Thoracic aorta (tissue), 2 donors: ENCODE measurements around the gene NUP88. TPM values are rescaled to one million over a fixed set of nuclear protein-coding genes. Genes with fewer than 3 reads are reported as not detected.

Experiments
- ATAC-seq: fragments of 150-250 bp; one replicate; pipeline ENCODE4 v1.8.0; 2017; ENCODE audit warnings: low read depth; ENCODE audit not compliant: insufficient number of reproducible peaks, low FRiP score
- DNase-seq: peaks from one replicate; pipeline ENCODE4 v3.0.0-alpha.2; 2020; ENCODE audit warnings: low spot score
- H3K27ac ChIP-seq, 2 donors: fragments of 200-600 bp; sonication (generic); 1 replicate in 1 of 2; 2 replicates in 1 of 2; pipeline ENCODE4 v1.5.1; 2016; ENCODE audit warnings: mild to moderate bottlenecking in 2 of 2, moderate library complexity in 2 of 2
- H3K27me3 ChIP-seq: fragments of 200-600 bp; sonication (generic); replicated peaks from 2 replicates; pipeline ENCODE4 v1.6.0; 2016; ENCODE audit warnings: mild to moderate bottlenecking; ENCODE audit not compliant: insufficient read depth
- H3K36me3 ChIP-seq: fragments of 200-600 bp; sonication (generic); one replicate; pipeline ENCODE4 v1.5.1; 2016
- H3K4me1 ChIP-seq, 2 donors: fragments of 200-600 bp; sonication (generic); 1 replicate in 1 of 2; 2 replicates in 1 of 2; pipeline versions ENCODE4 v1.5.1 to v1.6.0; 2016; ENCODE audit warnings: low read depth in 2 of 2, mild to moderate bottlenecking in 1 of 2; ENCODE audit not compliant: control insufficient read depth in 1 of 2
- H3K4me3 ChIP-seq: fragments of 200-600 bp; sonication (generic); 2 replicates; pipeline ENCODE4 v1.5.1; 2016; ENCODE audit warnings: mild to moderate bottlenecking
- H3K9me3 ChIP-seq: fragments of 200-600 bp; sonication (generic); 2 replicates; pipeline ENCODE4 v1.5.1; 2016
- total RNA-seq, 2 donors: library from RNA; depleted of rRNA; stranded (reverse); fragments of >200 nt; gene quantifications; one replicate each; pipeline versions ENCODE4 v1.1.0 to v1.2.3, GENCODE V29; 2016
- TF ChIP-seq, protein P1 (sequence below): fragments of 200-600 bp; sonication (generic); IDR thresholded peaks from one replicate; pipeline ENCODE4 v1.5.1; 2019; ENCODE audit warnings: antibody characterized with exemption

The NUP88 gene
- total RNA-seq, 2 donors from 2014 or later = 74.1 to 95.0 TPM

DNA sequence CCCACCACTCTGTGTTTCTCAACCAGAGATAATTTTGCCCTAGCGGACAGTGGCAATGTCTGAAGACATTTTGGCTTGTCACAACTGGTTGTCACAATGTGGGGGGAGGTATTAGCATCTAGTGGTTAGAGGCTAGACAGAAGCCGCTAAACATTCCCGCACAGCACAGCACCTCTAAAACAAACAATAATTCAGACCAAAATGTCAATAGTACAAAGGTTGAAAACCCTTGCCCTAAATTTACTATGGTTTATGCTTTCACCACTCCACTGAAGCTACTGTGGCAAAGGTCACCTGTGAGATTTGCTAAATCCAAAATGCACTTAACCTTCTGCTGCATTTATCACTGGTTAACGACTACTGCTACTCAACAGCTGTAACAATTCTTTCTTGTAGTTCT lies 14.1 kb downstream of the NUP88 start:
- ATAC-seq = no peak
- no peak overlapping the region for H3K27ac ChIP-seq
- no peaks in the 10 kb centered on the region for H3K27me3 ChIP-seq
- H3K36me3 ChIP-seq = peaks cover 72% of the 10 kb centered on the region
- no peaks in the 10 kb centered on the region for H3K9me3 ChIP-seq
- no peaks in the 10 kb centered on the region for H3K4me1 ChIP-seq
- H3K4me3 ChIP-seq = no peak overlapping the region
- no peak for DNase-seq
- TF ChIP-seq, protein P1, sequence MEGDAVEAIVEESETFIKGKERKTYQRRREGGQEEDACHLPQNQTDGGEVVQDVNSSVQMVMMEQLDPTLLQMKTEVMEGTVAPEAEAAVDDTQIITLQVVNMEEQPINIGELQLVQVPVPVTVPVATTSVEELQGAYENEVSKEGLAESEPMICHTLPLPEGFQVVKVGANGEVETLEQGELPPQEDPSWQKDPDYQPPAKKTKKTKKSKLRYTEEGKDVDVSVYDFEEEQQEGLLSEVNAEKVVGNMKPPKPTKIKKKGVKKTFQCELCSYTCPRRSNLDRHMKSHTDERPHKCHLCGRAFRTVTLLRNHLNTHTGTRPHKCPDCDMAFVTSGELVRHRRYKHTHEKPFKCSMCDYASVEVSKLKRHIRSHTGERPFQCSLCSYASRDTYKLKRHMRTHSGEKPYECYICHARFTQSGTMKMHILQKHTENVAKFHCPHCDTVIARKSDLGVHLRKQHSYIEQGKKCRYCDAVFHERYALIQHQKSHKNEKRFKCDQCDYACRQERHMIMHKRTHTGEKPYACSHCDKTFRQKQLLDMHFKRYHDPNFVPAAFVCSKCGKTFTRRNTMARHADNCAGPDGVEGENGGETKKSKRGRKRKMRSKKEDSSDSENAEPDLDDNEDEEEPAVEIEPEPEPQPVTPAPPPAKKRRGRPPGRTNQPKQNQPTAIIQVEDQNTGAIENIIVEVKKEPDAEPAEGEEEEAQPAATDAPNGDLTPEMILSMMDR = no peak

DNA sequence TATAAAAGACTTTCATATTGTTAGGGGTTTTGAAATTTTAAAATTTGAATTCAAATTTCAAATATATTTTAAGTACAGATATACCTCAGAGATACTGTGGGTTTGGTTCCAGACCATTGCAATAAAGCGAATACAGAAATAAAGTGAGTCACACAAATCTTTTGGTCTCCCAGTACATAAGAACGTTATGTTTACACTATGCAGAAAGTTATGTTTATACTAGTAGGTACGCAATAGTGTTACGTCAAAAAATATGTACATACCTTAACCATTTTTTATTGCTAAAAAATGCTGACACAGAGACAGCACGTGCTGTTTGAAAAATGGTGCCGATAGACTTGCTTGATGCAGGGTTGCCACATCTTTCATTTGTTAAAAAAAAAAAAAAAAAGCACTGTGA lies 19.7 kb downstream of the NUP88 start:
- TF ChIP-seq, protein P1 = no peak
- ATAC-seq (no peak), DNase-seq (no peak)
- no peaks in the 10 kb centered on the region for H3K9me3 ChIP-seq
- peaks cover 63% of the 10 kb centered on the region for H3K36me3 ChIP-seq
- H3K4me1 ChIP-seq = no peaks in the 10 kb centered on the region
- H3K27me3 ChIP-seq = no peaks in the 10 kb centered on the region
- no peak overlapping the region for H3K4me3 ChIP-seq
- no peak overlapping the region for H3K27ac ChIP-seq

DNA sequence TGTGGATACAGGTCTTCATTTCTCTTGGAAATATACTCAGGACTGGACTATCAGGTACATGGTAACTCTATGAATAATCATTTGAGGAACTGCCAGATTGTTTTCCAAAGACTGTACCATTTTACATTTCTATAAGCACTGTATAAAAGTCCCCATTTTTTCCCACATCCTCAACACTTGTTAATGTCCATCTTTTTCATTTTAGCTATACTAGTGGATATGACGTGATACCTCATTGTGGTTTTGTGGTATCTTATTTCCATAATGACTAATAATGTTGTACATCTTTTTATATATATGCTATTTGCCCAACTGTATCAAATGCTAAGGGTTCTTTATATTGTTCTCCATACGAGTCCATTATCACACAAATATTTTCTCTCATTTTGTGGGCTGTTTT lies 22.9 kb downstream of the NUP88 start:
- TF ChIP-seq, protein P1 = no peak
- Histone ChIP-seq H3K9me3 (no peaks in the 10 kb centered on the region), H3K27me3 (no peaks in the 10 kb centered on the region), H3K4me1 (no peaks in the 10 kb centered on the region), H3K27ac (no peak overlapping the region), H3K4me3 (no peak overlapping the region), H3K36me3 (peaks cover 63% of the 10 kb centered on the region)
- DNase-seq (no peak), ATAC-seq (no peak)

DNA sequence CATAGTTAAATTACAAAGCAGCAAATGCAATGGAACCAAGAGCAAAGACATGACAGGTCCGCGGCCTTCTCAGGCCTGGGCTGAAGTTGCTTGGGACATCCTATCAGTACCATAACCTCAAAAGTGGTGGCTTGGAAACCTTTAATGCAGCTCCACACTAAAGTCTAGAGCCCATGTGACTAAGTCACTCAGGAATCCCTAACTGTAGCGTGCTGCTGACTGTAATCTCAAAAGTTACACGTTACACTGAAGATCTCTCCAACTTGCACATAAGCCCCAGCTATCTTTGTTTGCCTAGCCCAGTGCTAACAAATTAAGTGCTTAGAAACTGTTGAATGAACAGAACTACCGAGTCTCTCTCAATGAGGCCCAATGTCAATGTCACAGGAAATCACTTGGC lies 27.8 kb downstream of the NUP88 start:
- no peak for DNase-seq
- Histone ChIP-seq H3K27ac (no peak overlapping the region), H3K36me3 (peaks cover 70% of the 10 kb centered on the region), H3K4me3 (no peak overlapping the region), H3K4me1 (no peaks in the 10 kb centered on the region), H3K9me3 (no peaks in the 10 kb centered on the region), H3K27me3 (no peaks in the 10 kb centered on the region)
- TF ChIP-seq, protein P1 = no peak
- no peak for ATAC-seq

DNA sequence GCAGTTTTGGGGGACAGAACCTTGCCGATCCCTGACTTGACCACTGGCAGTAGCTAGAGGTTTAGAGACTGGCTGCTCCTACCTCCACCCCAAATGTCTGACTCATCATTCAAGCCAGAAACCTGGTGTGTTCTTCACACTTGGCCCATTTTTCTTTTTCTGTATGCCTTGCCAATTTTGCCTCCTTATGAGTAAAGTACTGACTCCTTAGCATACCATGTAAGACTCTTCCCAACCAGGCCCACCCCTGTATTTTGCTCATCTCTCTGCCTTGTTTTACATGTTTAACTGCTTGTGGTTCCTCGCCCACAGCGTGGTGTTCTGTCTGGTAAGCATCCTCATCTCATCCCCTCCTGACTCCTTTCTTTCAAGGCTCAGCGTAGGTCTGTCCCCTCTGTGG lies 37.9 kb downstream of the NUP88 start:
- H3K9me3 ChIP-seq = no peaks in the 10 kb centered on the region
- H3K27me3 ChIP-seq = no peaks in the 10 kb centered on the region
- no peak overlapping the region for H3K27ac ChIP-seq
- no peaks in the 10 kb centered on the region for H3K4me1 ChIP-seq
- ATAC-seq (no peak), DNase-seq (no peak)
- peaks cover 55% of the 10 kb centered on the region for H3K36me3 ChIP-seq
- TF ChIP-seq, protein P1 = no peak
- H3K4me3 ChIP-seq = no peak overlapping the region
